ENCODE measurements around the gene OR13C3.

The OR13C3 gene

GRCh38 chr9:104553261-104553660 is 16.6 kb upstream of the OR13C3 start:
- no peak for TF ChIP-seq POLR2AphosphoS5 (IDR thresholded peaks at IDR 0.05; ENCODE audit: low read depth, low read length)
- TF ChIP-seq TAF1 (IDR thresholded peaks at IDR 0.05; ENCODE audit: borderline replicate concordance, insufficient read depth, low read length), result no peak
- no peak for TF ChIP-seq REST (IDR thresholded peaks at IDR 0.05; ENCODE audit: insufficient read depth in 1 of 2, low read depth in 2 of 2, low read length in 2 of 2)
- no peak for TF ChIP-seq FOXP2 (optimal IDR thresholded peaks at IDR 0.05; ENCODE audit: borderline replicate concordance, extremely low read depth, extremely low read length, insufficient read depth)
- no peak for TF ChIP-seq SIN3A (IDR thresholded peaks at IDR 0.05; ENCODE audit: borderline replicate concordance, insufficient read depth, low read length)

- TF ChIP-seq TAF1 (IDR thresholded peaks at IDR 0.05; ENCODE audit: borderline replicate concordance, insufficient read depth, low read length) (no peak), POLR2AphosphoS5 (IDR thresholded peaks at IDR 0.05; ENCODE audit: low read depth, low read length) (no peak), SIN3A (IDR thresholded peaks at IDR 0.05; ENCODE audit: borderline replicate concordance, insufficient read depth, low read length) (no peak), REST (IDR thresholded peaks at IDR 0.05; ENCODE audit: insufficient read depth in 1 of 2, low read depth in 2 of 2, low read length in 2 of 2) (no peak), FOXP2 (optimal IDR thresholded peaks at IDR 0.05; ENCODE audit: borderline replicate concordance, extremely low read depth, extremely low read length, insufficient read depth) (no peak)
Observed at GRCh38 chr9:104544644-104545043, 8.0 kb upstream of the OR13C3 start.

- TF ChIP-seq POLR2AphosphoS5 (IDR thresholded peaks at IDR 0.05; ENCODE audit: low read depth, low read length) (no peak), FOXP2 (optimal IDR thresholded peaks at IDR 0.05; ENCODE audit: borderline replicate concordance, extremely low read depth, extremely low read length, insufficient read depth) (no peak), TAF1 (IDR thresholded peaks at IDR 0.05; ENCODE audit: borderline replicate concordance, insufficient read depth, low read length) (no peak), REST (IDR thresholded peaks at IDR 0.05; ENCODE audit: insufficient read depth in 1 of 2, low read depth in 2 of 2, low read length in 2 of 2) (no peak), SIN3A (IDR thresholded peaks at IDR 0.05; ENCODE audit: borderline replicate concordance, insufficient read depth, low read length) (no peak)
Observed at GRCh38 chr9:104539275-104539674, 2.6 kb upstream of the OR13C3 start.

- TF ChIP-seq FOXP2 (optimal IDR thresholded peaks at IDR 0.05; ENCODE audit: borderline replicate concordance, extremely low read depth, extremely low read length, insufficient read depth), result no peak
- no peak for TF ChIP-seq SIN3A (IDR thresholded peaks at IDR 0.05; ENCODE audit: borderline replicate concordance, insufficient read depth, low read length)
- no peak for TF ChIP-seq TAF1 (IDR thresholded peaks at IDR 0.05; ENCODE audit: borderline replicate concordance, insufficient read depth, low read length)
- TF ChIP-seq REST (IDR thresholded peaks at IDR 0.05; ENCODE audit: insufficient read depth in 1 of 2, low read depth in 2 of 2, low read length in 2 of 2), result no peak
- TF ChIP-seq POLR2AphosphoS5 (IDR thresholded peaks at IDR 0.05; ENCODE audit: low read depth, low read length), result no peak
Observed at GRCh38 chr9:104527109-104527508, 9.5 kb downstream of the OR13C3 start, which contains the start of gene OR13C4. OR13C4 (minus strand) TSS chr9:104527209; CDS start chr9:104527209, 0 bp downstream.

- TF ChIP-seq SIN3A (IDR thresholded peaks at IDR 0.05; ENCODE audit: borderline replicate concordance, insufficient read depth, low read length), result no peak
- no peak for TF ChIP-seq FOXP2 (optimal IDR thresholded peaks at IDR 0.05; ENCODE audit: borderline replicate concordance, extremely low read depth, extremely low read length, insufficient read depth)
- no peak for TF ChIP-seq TAF1 (IDR thresholded peaks at IDR 0.05; ENCODE audit: borderline replicate concordance, insufficient read depth, low read length)
- TF ChIP-seq REST (IDR thresholded peaks at IDR 0.05; ENCODE audit: insufficient read depth in 1 of 2, low read depth in 2 of 2, low read length in 2 of 2), result no peak
- no peak for TF ChIP-seq POLR2AphosphoS5 (IDR thresholded peaks at IDR 0.05; ENCODE audit: low read depth, low read length)
Observed at GRCh38 chr9:104514901-104515300, 21.8 kb downstream of the OR13C3 start.

All from PFSK-1 (cell line).